Karpas-422 (cell line): ENCODE results near the gene AZIN2. TPM values are rescaled to one million over a fixed set of nuclear protein-coding genes. Genes with fewer than 3 reads are reported as not detected.
A peak's percentile ranks its signal among the peaks of the same experiment; 100 is the strongest.

Source experiments
- DNase-seq: peaks from one replicate; pipeline ENCODE4 v3.0.0-alpha.2; 2015
- H2AFZ ChIP-seq: fragments of 200-600 bp; sonication (generic); 2 replicates; pipeline ENCODE4 v1.6.1; 2014; ENCODE audit warnings: antibody characterized with exemption, low read length, mixed read lengths
- H3K27ac ChIP-seq: fragments of 200-600 bp; sonication (generic); 2 replicates; pipeline ENCODE4 v1.5.1; 2014; ENCODE audit warnings: mild to moderate bottlenecking, low read length, moderate library complexity
- H3K27me3 ChIP-seq: fragments of 200-600 bp; sonication (generic); 2 replicates; pipeline ENCODE4 v1.6.1; 2014; ENCODE audit warnings: low read length, mixed read lengths
- H3K36me3 ChIP-seq: fragments of 200-600 bp; sonication (generic); 2 replicates; pipeline ENCODE4 v1.6.1; 2014; ENCODE audit warnings: low read length, mixed read lengths; ENCODE audit not compliant: insufficient read depth
- H3K4me1 ChIP-seq: fragments of 200-600 bp; sonication (generic); 2 replicates; pipeline ENCODE4 v1.6.1; 2014; ENCODE audit warnings: mild to moderate bottlenecking, low read length, mixed read lengths
- H3K4me2 ChIP-seq: fragments of 200-600 bp; sonication (generic); 2 replicates; pipeline ENCODE4 v1.6.1; 2014; ENCODE audit warnings: low read length, low read depth, mild to moderate bottlenecking; ENCODE audit not compliant: poor library complexity, severe bottlenecking
- H3K4me3 ChIP-seq: fragments of 200-600 bp; sonication (generic); 2 replicates; pipeline ENCODE4 v1.5.1; 2014; ENCODE audit warnings: mild to moderate bottlenecking, antibody characterized with exemption, low read length, mixed read lengths
- H3K79me2 ChIP-seq: fragments of 200-600 bp; sonication (generic); 2 replicates; pipeline ENCODE4 v1.6.1; 2014; ENCODE audit warnings: mild to moderate bottlenecking, low read length, mixed read lengths
- H3K9ac ChIP-seq: fragments of 200-600 bp; sonication (generic); 2 replicates; pipeline ENCODE4 v1.6.0; 2014; ENCODE audit warnings: low read length
- H3K9me2 ChIP-seq: fragments of 200-600 bp; sonication (generic), shearing (Covaris generic); replicated peaks from 2 replicates; pipeline ENCODE4 v1.6.0; 2014; ENCODE audit warnings: mild to moderate bottlenecking, low read length, moderate library complexity; ENCODE audit not compliant: insufficient read depth
- H3K9me3 ChIP-seq: fragments of 300-700, 200-600 bp; sonication (generic); 2 replicates; pipeline ENCODE4 v1.6.1; 2014; ENCODE audit warnings: low read length, mixed read lengths
- H4K20me1 ChIP-seq: fragments of 200-600 bp; sonication (generic); 2 replicates; pipeline ENCODE4 v1.6.1; 2014; ENCODE audit warnings: mild to moderate bottlenecking, antibody characterized with exemption, low read length, low read depth; ENCODE audit not compliant: insufficient read depth
- total RNA-seq: library from RNA; depleted of rRNA; stranded (reverse); fragments of >200 nt; shearing (Covaris generic); gene quantifications from 2 replicates; pipeline ENCODE4 v1.2.3, GENCODE V29; 2014; ENCODE audit warnings: low replicate concordance

Gene AZIN2
- total RNA-seq, 1 experiment from 2014 or later = 0.30 TPM

DNA sequence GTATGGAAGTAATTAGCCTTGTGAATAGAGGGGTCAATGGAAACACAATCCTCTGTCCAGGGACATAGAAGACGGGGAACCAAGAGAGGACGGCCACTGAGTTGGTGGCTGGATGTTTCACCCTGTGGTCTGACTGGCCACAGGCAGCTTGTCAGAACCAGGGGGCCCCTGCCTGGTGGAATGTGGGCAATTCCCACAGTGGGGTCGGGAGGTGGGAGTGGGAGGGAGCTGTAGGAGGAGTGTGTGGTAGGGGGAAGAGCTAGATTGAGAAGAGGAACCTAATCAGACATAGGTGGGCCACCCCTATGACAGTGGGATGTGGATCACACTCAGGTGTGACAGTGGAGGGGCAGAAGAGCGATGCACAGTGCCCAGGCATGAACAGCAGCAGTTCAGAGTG lies 69.6 kb downstream of the AZIN2 start:
- no peak overlapping the region for H3K27ac ChIP-seq
- no peak overlapping the region for H2AFZ ChIP-seq
- peaks cover 9% of the 10 kb centered on the region; the same call in 1 of the 2 replicates for H3K36me3 ChIP-seq
- H3K79me2 ChIP-seq = no peaks in the 10 kb centered on the region
- H3K9me2 ChIP-seq = no peaks in the 10 kb centered on the region
- peaks cover 8% of the 10 kb centered on the region for H3K4me1 ChIP-seq
- DNase-seq = no peak
- no peaks in the 10 kb centered on the region for H4K20me1 ChIP-seq
- no peak overlapping the region for H3K4me3 ChIP-seq
- H3K4me2 ChIP-seq = no peak overlapping the region
- no peaks in the 10 kb centered on the region for H3K27me3 ChIP-seq
- H3K9ac ChIP-seq = no peak overlapping the region
- H3K9me3 ChIP-seq = no peaks in the 10 kb centered on the region

DNA sequence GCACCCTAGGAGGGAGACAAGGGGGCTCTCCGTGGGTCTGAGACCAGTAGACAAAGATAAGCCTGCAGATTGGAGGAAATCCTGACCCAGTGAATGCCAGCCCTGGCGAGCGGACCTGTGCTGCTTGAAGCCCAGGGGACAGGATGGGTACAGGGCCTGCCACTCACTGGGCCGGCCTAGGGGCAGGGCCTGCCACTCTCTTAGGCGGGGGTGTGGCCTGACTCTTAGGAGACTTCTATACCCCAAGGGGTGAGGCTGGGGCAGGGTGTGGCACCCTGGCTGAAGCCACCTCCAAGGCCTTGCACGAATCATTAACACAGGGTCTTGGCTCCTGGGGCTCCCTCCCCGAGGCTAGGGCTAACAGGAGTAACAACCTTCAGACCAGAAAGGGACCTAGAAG lies 70.2 kb downstream of the AZIN2 start:
- Histone ChIP-seq H4K20me1 (no peaks in the 10 kb centered on the region), H3K9me3 (no peaks in the 10 kb centered on the region), H3K36me3 (peaks cover 9% of the 10 kb centered on the region; the same call in 1 of the 2 replicates), H3K4me2 (no peak overlapping the region), H3K9me2 (no peaks in the 10 kb centered on the region), H3K27ac (no peak overlapping the region), H3K4me1 (peaks cover 8% of the 10 kb centered on the region), H3K4me3 (no peak overlapping the region), H2AFZ (no peak overlapping the region), H3K27me3 (no peaks in the 10 kb centered on the region), H3K79me2 (no peaks in the 10 kb centered on the region), H3K9ac (no peak overlapping the region)
- DNase-seq = no peak

DNA sequence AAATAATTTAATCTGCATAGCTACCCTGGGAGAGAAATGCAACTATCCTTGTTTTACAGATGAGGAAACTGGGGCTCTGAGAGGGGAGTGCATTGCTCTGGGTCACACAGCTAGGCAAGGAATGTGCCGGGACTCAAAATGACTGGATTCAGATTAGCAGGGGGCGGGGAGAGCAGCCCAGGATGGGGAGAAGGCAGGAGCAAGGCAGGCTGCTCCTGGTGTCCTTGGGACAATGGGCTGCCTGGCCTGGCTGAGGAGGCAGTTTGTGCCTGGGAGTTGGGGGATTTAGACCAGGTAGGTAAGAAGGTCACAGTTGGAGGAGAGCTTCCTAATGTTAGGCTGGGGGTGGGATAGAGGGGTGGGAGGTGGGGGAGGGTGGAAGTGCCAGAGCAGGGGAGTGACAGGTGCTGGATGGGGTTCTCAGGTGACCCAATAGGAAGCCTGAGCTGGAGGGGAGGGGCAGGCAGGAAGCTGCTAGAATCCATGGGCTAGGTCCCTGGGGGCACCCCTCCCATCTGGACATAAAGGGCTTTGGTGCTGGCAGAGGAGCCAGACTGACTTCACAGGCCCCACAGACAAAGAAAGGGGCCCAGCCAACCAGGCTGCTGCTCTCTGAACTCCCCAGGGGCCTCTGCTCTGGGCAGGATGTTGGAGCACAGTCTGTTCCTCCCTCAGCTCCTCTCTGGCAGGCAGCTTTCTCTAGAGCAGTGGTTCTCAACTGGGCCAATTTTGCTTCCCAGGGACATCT lies 71.9 kb downstream of the AZIN2 start:
- no peak overlapping the region for H3K4me2 ChIP-seq

DNA sequence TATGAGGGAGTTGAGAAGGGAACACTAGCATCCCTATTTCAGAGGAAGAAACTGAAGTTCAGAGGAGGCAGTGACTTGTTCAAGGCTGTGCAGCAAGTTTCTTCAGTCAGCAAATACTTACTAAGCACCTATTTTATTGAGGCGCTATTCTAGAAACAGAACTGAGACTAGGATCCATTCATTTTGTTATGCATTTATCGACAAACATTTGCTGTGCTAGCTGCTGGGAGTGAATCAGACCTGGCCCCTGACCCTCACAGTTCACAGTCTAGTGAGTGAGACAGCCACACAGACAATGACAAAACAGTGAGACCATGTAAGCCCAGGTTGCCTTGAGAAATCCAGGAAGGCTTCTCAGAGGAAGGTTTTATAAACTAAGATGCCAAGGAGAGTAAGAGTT lies 72.7 kb downstream of the AZIN2 start:
- Histone ChIP-seq H3K4me1 (peaks cover 8% of the 10 kb centered on the region), H3K4me3 (no peak overlapping the region), H3K27me3 (no peaks in the 10 kb centered on the region), H3K36me3 (peaks cover 9% of the 10 kb centered on the region; the same call in 1 of the 2 replicates), H3K9me3 (no peaks in the 10 kb centered on the region), H3K9me2 (no peaks in the 10 kb centered on the region), H2AFZ (no peak overlapping the region), H3K4me2 (no peak overlapping the region), H4K20me1 (no peaks in the 10 kb centered on the region), H3K9ac (no peak overlapping the region), H3K79me2 (no peaks in the 10 kb centered on the region), H3K27ac (no peak overlapping the region)
- no peak for DNase-seq

More for the DNA sequence above, 71.9 kb downstream of the AZIN2 start:
- H3K36me3 ChIP-seq = 0 out of 2 replicates have a peak, but pooled peaks cover 3% of the 10 kb centered on the region
- no peak overlapping the region for H3K27ac ChIP-seq
- no peak overlapping the region for H3K9ac ChIP-seq
- H3K4me1 ChIP-seq = peaks cover 8% of the 10 kb centered on the region
- no peaks in the 10 kb centered on the region for H3K79me2 ChIP-seq
- no peaks in the 10 kb centered on the region for H3K27me3 ChIP-seq
- H3K9me3 ChIP-seq = no peaks in the 10 kb centered on the region
- H3K4me3 ChIP-seq = no peak overlapping the region
- no peak overlapping the region for H2AFZ ChIP-seq
- peak; percentile 64 for DNase-seq
- no peaks in the 10 kb centered on the region for H3K9me2 ChIP-seq
- H4K20me1 ChIP-seq = no peaks in the 10 kb centered on the region

DNA sequence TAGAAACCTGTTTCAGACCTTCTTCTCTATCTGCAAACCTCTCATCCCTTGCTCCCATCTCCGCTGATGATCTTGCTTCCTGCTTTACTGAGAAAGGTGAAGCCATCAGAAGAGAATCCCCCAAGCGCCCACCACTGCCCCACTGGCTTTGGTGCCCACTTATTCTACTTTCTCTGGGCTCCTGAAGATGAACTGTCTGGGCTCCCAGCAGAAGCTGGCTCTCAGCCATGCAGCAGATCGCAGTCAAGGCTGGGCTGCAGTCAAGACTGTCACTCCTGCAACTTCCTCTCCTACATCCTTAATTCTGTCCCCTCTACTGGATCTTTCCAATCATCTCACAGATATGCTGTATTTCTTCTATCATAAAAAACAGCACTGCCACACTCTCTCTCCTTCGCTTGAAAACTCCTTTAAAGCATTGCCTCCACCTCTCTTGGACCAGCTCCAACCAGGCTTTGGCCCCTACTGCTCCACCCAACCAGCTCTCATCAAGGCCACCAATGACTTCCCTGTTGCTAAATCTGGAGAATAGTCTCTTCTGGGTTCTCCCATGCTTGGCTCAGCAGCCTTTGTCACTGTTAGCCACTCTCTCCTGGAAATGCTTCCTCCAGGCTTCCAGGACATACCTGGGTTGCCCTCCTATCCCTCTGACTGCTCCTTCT lies 75.1 kb downstream of the AZIN2 start:
- Histone ChIP-seq H3K4me3 (no peak overlapping the region), H3K36me3 (peaks cover 9% of the 10 kb centered on the region; the same call in 1 of the 2 replicates), H3K27ac (no peak overlapping the region), H4K20me1 (no peaks in the 10 kb centered on the region), H3K9ac (no peak overlapping the region), H3K4me1 (peaks cover 8% of the 10 kb centered on the region), H3K79me2 (no peaks in the 10 kb centered on the region), H3K27me3 (no peaks in the 10 kb centered on the region), H3K4me2 (no peak overlapping the region), H3K9me2 (no peaks in the 10 kb centered on the region), H2AFZ (no peak overlapping the region), H3K9me3 (no peaks in the 10 kb centered on the region)
- no peak for DNase-seq

GRCh38 chr1:33157131-33157530 lies 76.2 kb downstream of the AZIN2 start:
- no peaks in the 10 kb centered on the region for H3K9me3 ChIP-seq
- H4K20me1 ChIP-seq = no peaks in the 10 kb centered on the region
- no peak for DNase-seq
- no peak overlapping the region for H3K27ac ChIP-seq
- peaks cover 8% of the 10 kb centered on the region for H3K4me1 ChIP-seq
- no peaks in the 10 kb centered on the region for H3K79me2 ChIP-seq
- H3K36me3 ChIP-seq = peaks cover 6% of the 10 kb centered on the region; the same call in 1 of the 2 replicates
- no peak overlapping the region for H3K4me3 ChIP-seq
- no peak overlapping the region for H3K9ac ChIP-seq
- H2AFZ ChIP-seq = no peak overlapping the region
- H3K4me2 ChIP-seq = no peak overlapping the region
- H3K9me2 ChIP-seq = no peaks in the 10 kb centered on the region
- H3K27me3 ChIP-seq = no peaks in the 10 kb centered on the region

- H3K4me2 ChIP-seq = no peak overlapping the region
- no peak for DNase-seq
- H3K9ac ChIP-seq = no peak overlapping the region
- H3K79me2 ChIP-seq = no peaks in the 10 kb centered on the region
- H3K9me3 ChIP-seq = no peaks in the 10 kb centered on the region
- H4K20me1 ChIP-seq = no peaks in the 10 kb centered on the region
- no peaks in the 10 kb centered on the region for H3K27me3 ChIP-seq
- H2AFZ ChIP-seq = no peak overlapping the region
- H3K4me1 ChIP-seq = peaks cover 3% of the 10 kb centered on the region
- H3K36me3 ChIP-seq = peaks cover 6% of the 10 kb centered on the region; the same call in 1 of the 2 replicates
- no peak overlapping the region for H3K27ac ChIP-seq
- no peaks in the 10 kb centered on the region for H3K9me2 ChIP-seq
- H3K4me3 ChIP-seq = no peak overlapping the region
Observed at GRCh38 chr1:33158366-33158765, 77.4 kb downstream of the AZIN2 start.

GRCh38 chr1:33159577-33159976 lies 78.6 kb downstream of the AZIN2 start:
- Histone ChIP-seq H3K9ac (no peak overlapping the region), H2AFZ (no peak overlapping the region), H3K27me3 (no peaks in the 10 kb centered on the region), H3K9me2 (no peaks in the 10 kb centered on the region), H3K4me2 (no peak overlapping the region), H3K4me1 (no peaks in the 10 kb centered on the region), H3K36me3 (peaks cover 6% of the 10 kb centered on the region; the same call in 1 of the 2 replicates), H4K20me1 (no peaks in the 10 kb centered on the region), H3K4me3 (no peak overlapping the region), H3K27ac (no peak overlapping the region), H3K79me2 (no peaks in the 10 kb centered on the region), H3K9me3 (no peaks in the 10 kb centered on the region)
- DNase-seq = no peak
